Raji (cell line): ENCODE data around the gene DCLK2.

Experiments
- POLR2A ChIP-seq: IDR thresholded peaks from 2 replicates; pipeline ENCODE4 v1.6.1; 2011; ENCODE audit warnings: low read depth, low read length, control low read depth; ENCODE audit not compliant: insufficient read depth

DCLK2 gene

DNA sequence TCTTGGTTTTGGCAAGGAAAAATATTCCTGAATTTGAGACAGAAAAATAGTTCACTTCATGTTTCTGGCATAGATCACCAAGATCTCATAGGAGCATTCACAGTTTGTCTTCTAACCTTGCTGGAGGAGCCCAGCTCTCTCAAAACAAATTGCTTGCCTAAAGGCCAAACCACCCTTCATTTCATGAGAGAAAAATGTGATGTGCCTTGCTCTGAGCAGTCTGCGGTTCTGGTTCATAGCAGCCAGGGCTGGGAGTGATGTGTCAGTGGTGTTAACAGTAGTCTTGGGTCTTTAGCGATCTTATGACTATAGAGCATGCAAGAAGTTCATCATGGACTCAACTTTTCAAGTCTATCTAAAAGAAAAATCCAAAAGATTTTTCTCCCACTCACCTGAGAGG is 183.3 kb downstream of the DCLK2 start:
- TF ChIP-seq POLR2A, result no peak

DNA sequence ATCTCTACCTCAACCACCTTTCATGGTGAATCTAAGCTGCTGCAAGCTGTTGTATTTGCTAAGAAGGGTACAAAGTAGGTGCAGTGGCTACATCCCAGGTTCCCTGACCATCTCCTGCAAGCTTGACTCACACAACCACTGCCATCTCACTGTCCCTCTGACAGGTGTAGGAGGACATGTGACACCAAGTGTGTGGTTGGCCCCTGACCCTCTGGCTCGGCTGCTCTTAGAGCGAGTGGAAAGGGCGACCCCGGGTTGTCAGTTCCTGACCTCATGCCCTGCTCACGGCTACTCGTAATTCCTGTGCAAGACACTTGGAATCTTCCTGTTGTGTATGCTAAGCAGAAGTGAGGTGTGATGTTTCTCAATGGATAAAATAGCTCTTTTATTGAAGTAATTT is 184.4 kb downstream of the DCLK2 start:
- TF ChIP-seq POLR2A, result no peak

DNA sequence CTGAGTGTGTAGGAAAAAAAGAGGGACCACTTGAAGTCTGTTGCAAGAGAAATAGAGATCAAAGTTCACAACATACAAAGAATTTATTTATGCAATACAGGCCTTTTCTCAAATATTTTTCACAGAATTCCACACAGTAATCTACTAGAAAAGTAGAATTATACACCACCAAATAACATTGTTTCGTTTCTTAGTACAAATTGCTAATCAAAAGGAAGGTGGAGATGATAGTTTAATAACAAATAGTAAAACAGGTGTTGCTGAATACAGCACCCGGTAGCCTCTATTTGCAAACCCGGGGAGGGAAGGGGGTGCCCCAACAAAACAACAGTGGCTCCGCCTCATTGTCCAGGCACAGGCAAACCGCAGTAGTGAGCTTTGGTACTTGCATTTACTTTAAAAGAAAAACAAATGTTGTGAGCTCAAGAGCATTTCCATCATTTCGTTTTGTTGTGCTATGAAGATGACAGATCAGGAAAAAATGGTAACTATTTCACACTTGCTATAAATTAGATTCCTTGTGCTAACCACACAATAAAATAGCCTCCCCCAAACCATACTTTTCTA is 186.4 kb downstream of the DCLK2 start:
- no peak for TF ChIP-seq POLR2A

DNA sequence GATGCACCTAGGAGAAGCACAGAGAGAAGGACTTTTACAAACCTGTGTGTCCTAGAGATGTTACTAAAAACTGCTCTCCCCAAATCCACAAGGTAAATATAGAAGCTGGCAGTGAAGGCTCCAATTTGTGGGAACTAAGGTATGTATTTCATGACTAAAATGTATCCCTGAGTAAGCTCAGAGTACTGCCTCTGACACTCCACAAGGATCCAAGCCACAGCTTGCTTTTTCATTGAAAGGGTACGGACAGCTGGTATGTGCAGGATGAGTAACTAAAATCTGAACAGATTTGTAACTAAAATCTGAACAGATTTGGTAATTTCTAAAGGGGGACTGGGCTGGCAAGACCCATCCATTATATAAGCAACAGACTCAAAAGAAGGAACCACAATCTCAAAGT is 187.6 kb downstream of the DCLK2 start:
- TF ChIP-seq POLR2A, result no peak

DNA sequence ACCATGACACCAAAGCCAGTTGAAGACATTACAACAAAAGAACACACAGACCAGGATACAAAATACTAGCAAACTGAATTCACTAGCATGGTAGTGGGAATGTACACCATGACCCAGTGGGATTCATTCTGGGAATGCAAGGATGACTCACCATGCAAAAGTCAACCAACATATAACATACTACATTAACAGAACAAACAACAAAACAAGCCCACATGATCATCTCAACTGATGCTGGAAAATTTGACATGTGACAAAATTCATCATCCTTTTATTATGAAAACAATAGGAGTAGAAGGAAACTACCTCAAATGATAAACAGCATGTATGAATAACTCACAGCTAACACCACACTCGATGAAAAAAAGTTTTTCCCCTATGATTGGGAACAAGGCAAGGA is 190.2 kb downstream of the DCLK2 start:
- no peak for TF ChIP-seq POLR2A

DNA sequence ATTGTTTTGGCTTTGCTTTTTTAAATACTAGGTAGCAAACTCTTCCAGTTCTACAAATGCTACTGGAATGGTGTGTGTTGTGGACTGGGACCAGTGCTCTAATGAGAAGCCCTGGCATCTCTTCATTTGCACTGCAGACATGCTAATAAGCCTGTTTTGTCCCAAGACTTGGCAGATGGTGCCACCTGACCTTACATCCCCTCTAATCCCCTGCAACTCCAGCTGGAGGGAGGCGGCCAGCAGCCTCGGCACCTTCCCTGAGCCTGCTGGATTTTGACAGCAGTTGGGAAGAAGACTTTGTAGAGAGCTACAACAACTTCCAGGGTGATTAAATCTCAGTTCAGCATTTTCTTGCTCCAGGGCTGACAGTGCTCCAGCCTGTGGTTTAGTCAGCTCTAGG is 200.0 kb downstream of the DCLK2 start:
- TF ChIP-seq POLR2A, result no peak

DNA sequence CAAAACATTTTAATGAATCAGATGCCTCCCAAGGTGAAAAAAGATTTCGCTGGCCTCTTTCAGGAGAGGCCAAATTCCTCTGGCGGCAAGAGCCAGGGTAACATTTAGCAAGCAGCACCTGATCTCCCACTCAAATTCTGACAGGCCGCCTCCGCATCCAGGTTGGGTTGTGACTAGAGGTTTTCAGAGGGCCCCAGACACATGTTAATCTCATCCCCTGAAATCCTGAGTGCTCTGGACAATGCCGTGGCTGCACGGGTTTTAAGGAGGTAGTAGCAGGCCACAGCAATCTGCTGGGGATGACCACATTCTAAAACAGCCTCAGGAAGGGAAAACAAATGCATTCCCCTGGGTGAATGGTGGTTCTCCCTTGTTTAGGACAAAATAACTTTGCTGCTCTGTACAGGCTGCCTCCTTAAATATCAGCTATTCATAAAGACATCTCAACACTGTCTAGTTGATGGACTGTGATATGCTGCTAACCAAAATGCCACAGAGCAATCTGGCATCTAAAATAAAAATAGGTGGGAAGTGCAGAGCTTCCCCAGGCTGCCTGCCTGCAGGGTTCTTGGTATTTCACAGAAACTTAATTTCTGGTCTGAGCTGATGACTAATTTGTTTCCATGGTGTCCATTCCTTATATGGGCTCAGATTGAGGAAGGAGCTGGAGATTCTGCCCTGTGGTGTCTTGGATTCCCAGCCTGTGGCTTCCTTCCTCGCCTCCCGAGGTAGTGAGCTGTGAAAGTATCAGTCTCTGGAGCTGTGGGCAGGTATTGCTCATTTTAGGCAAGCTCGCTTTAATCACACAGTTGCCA is 202.0 kb downstream of the DCLK2 start:
- no peak for TF ChIP-seq POLR2A

DNA sequence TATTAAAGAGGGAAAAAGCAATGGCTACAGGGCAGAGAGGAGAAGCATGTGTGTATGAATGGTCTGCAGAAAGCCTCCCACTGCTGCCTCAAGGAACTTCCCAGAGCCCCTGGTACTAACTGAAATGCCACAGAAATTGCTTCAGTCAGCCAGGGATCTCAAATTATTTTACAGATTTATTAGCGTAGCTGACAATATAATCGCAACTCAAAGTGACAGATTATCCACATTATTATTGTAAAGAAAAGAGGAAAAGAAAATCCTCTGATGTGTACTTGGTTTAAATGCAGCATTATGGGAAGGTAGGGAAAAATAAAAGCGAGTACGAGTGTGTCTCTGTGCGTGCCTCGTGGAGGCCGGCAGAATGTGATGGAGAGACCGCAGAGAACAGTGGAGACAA is 202.7 kb downstream of the DCLK2 start:
- TF ChIP-seq POLR2A, result no peak

DNA sequence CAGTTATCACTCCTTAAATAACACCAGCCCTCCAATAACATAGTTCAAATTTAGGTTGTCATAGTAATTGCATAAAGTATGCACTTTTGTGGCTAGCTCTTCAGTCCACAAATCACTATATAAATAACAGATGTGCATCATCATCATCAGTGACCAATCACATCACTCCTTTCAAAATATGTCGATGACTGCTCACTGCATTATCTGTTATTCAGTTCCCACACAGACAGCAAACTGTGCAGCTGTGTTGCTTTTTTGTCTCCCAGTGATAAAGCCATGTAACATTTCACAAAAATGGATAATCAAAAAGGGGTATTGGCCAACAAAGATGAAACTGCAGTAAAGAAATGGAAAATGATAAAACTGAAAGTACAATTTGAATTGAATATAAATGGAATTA is 205.4 kb downstream of the DCLK2 start:
- TF ChIP-seq POLR2A, result no peak

DNA sequence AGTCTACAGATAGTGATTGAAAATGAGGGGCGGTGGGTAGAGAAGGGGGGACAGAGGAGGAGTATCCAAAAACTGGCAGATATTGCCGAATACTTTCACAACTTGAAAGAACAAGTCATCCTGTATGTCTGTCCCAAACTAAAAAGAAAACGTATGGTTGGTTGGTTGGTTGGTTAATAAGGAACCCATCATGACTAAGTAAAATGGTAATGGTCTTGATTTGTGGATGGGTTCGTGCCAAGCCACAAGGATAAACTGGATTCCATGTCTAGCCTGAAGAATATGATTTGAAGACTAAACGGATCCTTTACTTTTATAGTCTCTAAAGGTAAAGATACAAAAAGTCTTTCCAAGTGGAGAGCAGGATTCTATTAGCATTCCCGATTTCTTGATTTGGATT is 208.4 kb downstream of the DCLK2 start:
- TF ChIP-seq POLR2A, result no peak

DNA sequence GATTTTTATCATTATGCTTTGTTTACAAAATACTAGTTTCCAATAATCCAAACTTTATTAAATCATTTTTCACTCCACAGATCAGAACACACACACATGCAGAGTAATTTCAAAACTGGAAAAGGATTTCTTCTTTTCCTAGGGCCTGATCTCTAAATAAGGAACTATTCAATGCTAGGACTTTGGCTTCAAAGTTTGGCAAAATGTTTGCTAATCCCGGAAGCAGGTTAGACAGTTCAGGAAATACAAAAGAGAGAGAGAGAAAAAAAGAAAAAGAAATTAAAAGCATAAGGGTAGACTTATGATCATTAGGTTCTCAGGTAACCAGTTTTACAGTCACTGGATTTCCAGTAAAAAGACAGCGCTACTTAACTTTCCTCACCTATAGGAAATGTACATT is 211.0 kb downstream of the DCLK2 start:
- no peak for TF ChIP-seq POLR2A

DNA sequence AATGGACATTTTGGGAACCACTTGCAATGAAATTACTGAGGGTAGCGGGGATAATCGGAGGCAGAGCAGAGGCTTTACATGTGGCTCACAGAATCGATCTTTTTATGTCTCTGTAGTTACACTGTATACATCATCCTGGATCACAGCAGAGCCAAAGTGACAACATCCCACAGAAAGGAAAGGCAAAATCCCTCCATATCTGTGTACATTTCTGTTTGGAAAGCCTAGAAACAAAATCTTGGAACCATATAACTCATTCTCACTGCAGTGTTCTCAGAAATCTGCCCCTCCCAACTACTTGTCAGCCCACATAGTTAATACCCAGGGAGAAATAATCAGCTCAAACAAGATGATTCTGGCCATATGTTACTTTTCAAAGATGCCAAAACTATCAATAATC is 211.6 kb downstream of the DCLK2 start:
- no peak for TF ChIP-seq POLR2A

DNA sequence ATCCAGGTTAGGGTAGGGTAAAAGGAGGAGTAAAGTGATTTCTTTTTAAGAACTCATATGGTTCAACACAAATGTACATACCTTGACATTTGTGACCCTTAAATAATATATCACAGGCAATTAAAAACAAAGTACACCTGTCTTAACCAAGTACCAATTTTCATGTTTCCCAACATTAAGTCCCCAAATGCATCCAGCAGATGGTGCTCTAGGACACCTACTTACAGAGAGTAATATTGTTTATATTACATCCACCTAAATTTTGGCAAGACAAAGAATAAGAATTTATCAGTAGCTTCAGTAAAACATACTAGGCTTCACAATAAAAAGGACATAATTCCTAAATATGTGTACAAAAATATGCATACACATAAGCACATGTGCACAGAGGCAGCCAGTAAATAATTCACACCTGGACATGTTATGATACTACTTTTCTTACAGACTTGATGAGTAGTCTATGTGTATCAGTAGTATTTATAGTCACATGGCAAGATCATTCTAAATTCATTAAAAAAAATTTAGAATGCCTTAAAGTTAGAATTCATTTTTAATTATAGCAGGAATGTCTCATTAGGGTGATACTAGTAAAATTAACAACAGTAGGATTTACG is 219.7 kb downstream of the DCLK2 start:
- no peak for TF ChIP-seq POLR2A

DNA sequence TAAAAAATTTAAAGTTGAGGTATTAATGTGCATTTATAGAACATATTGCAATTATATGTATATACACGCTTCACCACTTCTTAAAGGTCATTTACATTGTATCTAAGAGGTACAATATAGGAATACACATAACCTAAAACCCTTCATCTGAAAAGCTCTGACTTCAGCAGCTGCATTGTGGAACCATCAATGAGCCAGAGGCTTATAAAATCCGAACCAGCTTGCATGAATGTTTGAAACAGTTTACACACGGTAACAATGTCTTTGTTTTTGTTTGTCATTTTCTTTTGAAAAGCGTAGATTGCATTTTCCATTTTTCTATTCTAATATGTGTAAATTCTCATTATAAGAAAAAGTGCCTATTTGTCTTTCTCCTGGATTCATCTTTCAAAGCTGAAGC is 221.6 kb downstream of the DCLK2 start:
- TF ChIP-seq POLR2A, result no peak

DNA sequence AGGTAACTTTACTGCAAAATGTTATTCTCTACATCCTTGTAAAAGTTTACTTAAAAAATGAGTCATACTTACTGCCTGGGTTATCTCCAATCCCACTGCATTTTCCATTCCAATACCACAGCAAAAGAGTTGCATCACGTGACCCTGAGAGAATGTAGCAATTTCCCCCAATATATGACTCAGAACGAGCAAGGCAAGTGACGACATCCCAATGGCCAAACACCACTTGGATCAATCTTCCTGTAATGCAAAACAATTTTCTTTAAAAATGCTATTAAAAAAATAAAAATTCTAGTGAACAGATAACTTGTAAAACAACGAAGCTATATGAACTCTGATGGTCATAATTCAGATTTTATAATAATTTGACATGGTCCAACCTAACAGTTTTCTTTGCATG is 224.3 kb downstream of the DCLK2 start:
- TF ChIP-seq POLR2A, result no peak

DNA sequence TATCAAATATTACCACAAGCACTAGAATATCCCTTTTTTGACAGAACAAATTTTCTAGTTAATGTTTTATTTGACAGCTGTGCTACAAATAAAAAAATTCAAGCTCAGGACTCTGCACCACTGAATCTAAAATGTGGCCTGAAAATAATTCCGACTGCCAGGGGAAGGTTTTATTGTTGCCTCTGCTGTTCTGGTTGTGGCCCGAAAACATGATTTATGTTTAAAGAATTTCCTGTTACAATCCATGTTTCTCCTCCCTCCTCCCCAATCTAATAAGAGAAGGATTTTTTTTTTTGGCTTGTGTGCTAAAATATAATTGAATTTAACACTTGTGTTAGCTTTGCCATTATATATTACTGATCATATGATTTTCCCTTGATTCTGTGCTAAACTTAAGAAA is 227.8 kb downstream of the DCLK2 start:
- no peak for TF ChIP-seq POLR2A
